Thyroid gland (tissue), 4 donors: ENCODE measurements around the gene PDE8B. TPM values are rescaled to one million over a fixed set of nuclear protein-coding genes. Genes with fewer than 3 reads are reported as not detected.

ENCODE experiments used
- DNase-seq, 2 donors: peaks; one replicate each; pipeline ENCODE4 v3.0.0-alpha.2; 2019
- H3K27ac ChIP-seq, 3 donors: fragments of 200-600 bp; sonication (generic); 1 replicate in 2 of 3; 2 replicates in 1 of 3; pipeline ENCODE4 v1.5.1; 2016 to 2019; ENCODE audit warnings: mild to moderate bottlenecking in 1 of 3, moderate library complexity in 1 of 3
- H3K27me3 ChIP-seq: fragments of 200-600 bp; sonication (generic); one replicate; pipeline ENCODE4 v1.5.1; 2019
- H3K36me3 ChIP-seq, 2 donors: fragments of 200-600 bp; sonication (generic); one replicate each; pipeline ENCODE4 v1.5.1; 2016 to 2019
- H3K4me1 ChIP-seq, 2 donors: fragments of 200-600 bp; sonication (generic); one replicate each; pipeline ENCODE4 v1.5.1; 2017 to 2019
- H3K4me3 ChIP-seq, 3 donors: fragments of 200-600 bp; sonication (generic); replicated peaks in 1 of 3; 1 replicate in 2 of 3; 2 replicates in 1 of 3; pipeline ENCODE4 v1.5.1; 2016; ENCODE audit warnings: mild to moderate bottlenecking in 1 of 3
- H3K9me3 ChIP-seq: fragments of 200-600 bp; sonication (generic); one replicate; pipeline ENCODE4 v1.5.1; 2017
- CTCF ChIP-seq, 6 experiments: fragments of 200-600 bp in 3 of 6; fragments of 450-650 bp in 3 of 6; sonication (generic) in 3 of 6; IDR thresholded peaks; one replicate each; pipeline ENCODE4 v1.5.1; 2016 to 2019; ENCODE audit warnings: antibody characterized with exemption in 6 of 6, mild to moderate bottlenecking in 2 of 6, inconsistent platforms in 1 of 6, moderate library complexity in 1 of 6
- POLR2A ChIP-seq, 2 donors: fragments of 450-650 bp; IDR thresholded peaks; one replicate each; pipeline ENCODE4 v1.6.1; 2017; ENCODE audit warnings: antibody characterized with exemption in 2 of 2, mild to moderate bottlenecking in 2 of 2, moderate library complexity in 1 of 2
- WGBS, 2 donors: methylation state at CpG; one replicate each; pipeline ENCODE4 v1.1.5; 2017; 5-methylcytosine and 5-hydroxymethylcytosine counted together
- intact Hi-C: fragments of 100-400 bp; cut with DNase I; formaldehyde crosslinking; loops from one replicate; pipeline ENCODE4 v1.15.1; 2023
- total RNA-seq, 4 donors: library from RNA; depleted of rRNA; stranded (reverse); fragments of >200 nt; gene quantifications; one replicate each; pipeline ENCODE4 v1.2.3, GENCODE V29; 2016

PDE8B gene
- total RNA-seq, 4 donors from 2014 or later, result 113 to 279 (median 218) TPM

- Histone ChIP-seq H3K4me3 (no peak overlapping the region), H3K27me3 (no peaks in the 10 kb centered on the region), H3K27ac (peak overlapping the region in 1 of 3 donors; percentile 7), H3K9me3 (no peaks in the 10 kb centered on the region), H3K36me3 (peaks cover 31 to 61% of the 10 kb centered on the region in 2 donors), H3K4me1 (no peaks in the 10 kb centered on the region)
- no peak for DNase-seq
- no peak for TF ChIP-seq POLR2A (IDR thresholded peaks at IDR 0.05)
- 71 to 76% methylated on average over 13 of the region's 13 CpGs for WGBS, 2 donors
- intact Hi-C loops, result no loop called here
Observed at GRCh38 chr5:77418601-77419581, 208.4 kb downstream of the PDE8B start.

- Histone ChIP-seq H3K27me3 (no peaks in the 10 kb centered on the region), H3K4me3 (no peak overlapping the region), H3K9me3 (no peaks in the 10 kb centered on the region), H3K27ac (no peak overlapping the region), H3K4me1 (no peaks in the 10 kb centered on the region), H3K36me3 (peaks cover 31 to 59% of the 10 kb centered on the region in 2 donors)
- DNase-seq, result no peak
- TF ChIP-seq CTCF (IDR thresholded peaks at IDR 0.05) (no peak), POLR2A (IDR thresholded peaks at IDR 0.05) (no peak)
- 93 to 94% methylated on average over 8 of the region's 8 CpGs for WGBS, 2 donors
- intact Hi-C loops, result no loop called here
Observed at GRCh38 chr5:77419644-77420582, 209.4 kb downstream of the PDE8B start.

GRCh38 chr5:77420940-77421339 is 210.5 kb downstream of the PDE8B start:
- TF ChIP-seq CTCF (IDR thresholded peaks at IDR 0.05) (no peak), POLR2A (IDR thresholded peaks at IDR 0.05) (no peak)
- peaks cover 5 to 9% of the 10 kb centered on the region in 2 donors for H3K4me1 ChIP-seq
- peaks cover 31 to 59% of the 10 kb centered on the region in 2 donors for H3K36me3 ChIP-seq
- no peak overlapping the region for H3K27ac ChIP-seq
- 95 to 97% methylated on average over 3 of the region's 3 CpGs for WGBS, 2 donors
- DNase-seq, result no peak
- no peaks in the 10 kb centered on the region for H3K9me3 ChIP-seq
- H3K4me3 ChIP-seq, result no peak overlapping the region
- H3K27me3 ChIP-seq, result no peaks in the 10 kb centered on the region
- intact Hi-C loops, result no loop called here

- intact Hi-C loops, result no loop called here
- no peak for TF ChIP-seq POLR2A (IDR thresholded peaks at IDR 0.05)
- no peak for TF ChIP-seq CTCF (IDR thresholded peaks at IDR 0.05)
- peak in 1 of 2 donors; percentile 56 for DNase-seq
- Histone ChIP-seq H3K36me3 (peaks cover 23 to 48% of the 10 kb centered on the region in 2 donors), H3K4me1 (peaks cover 13 to 14% of the 10 kb centered on the region in 2 donors), H3K27ac (peak overlapping the region in 1 of 3 donors; percentile 31), H3K9me3 (no peaks in the 10 kb centered on the region), H3K27me3 (no peaks in the 10 kb centered on the region), H3K4me3 (no peak overlapping the region)
- 80 to 83% methylated on average over 2 of the region's 2 CpGs for WGBS, 2 donors
Observed at GRCh38 chr5:77423022-77423750, 212.7 kb downstream of the PDE8B start.

- TF ChIP-seq POLR2A (IDR thresholded peaks at IDR 0.05) (no peak), CTCF (IDR thresholded peaks at IDR 0.05) (no peak)
Observed at GRCh38 chr5:77424921-77425320, 214.4 kb downstream of the PDE8B start.

More at GRCh38 chr5:77424921-77425320, 214.4 kb downstream of the PDE8B start:
- no peaks in the 10 kb centered on the region for H3K9me3 ChIP-seq
- H3K27ac ChIP-seq, result peak overlapping the region in 2 of 3 donors; percentile 28 to 59
- H3K4me3 ChIP-seq, result no peak overlapping the region
- H3K27me3 ChIP-seq, result no peaks in the 10 kb centered on the region
- intact Hi-C loops, result no loop called here
- WGBS, 2 donors, result 98 to 100% methylated on average over 2 of the region's 2 CpGs
- peaks cover 13 to 14% of the 10 kb centered on the region in 2 donors for H3K4me1 ChIP-seq
- DNase-seq, result no peak
- peaks cover 17 to 40% of the 10 kb centered on the region in 2 donors for H3K36me3 ChIP-seq
